PC-3 (cell line): ENCODE data around the gene CSNK2A2. TPM values are rescaled to one million over a fixed set of nuclear protein-coding genes. Genes with fewer than 3 reads are reported as not detected.

Experiments
- ATAC-seq: fragments of 200-7000 bp; cut with Tn5 transposase; 2 replicates; pipeline ENCODE4 v1.9.1; 2020; ENCODE audit warnings: mild to moderate bottlenecking, moderate library complexity
- BruUV-seq: library from RNA; stranded (reverse); fragments of 400-500 nt; replicated peaks from 2 replicates; lab custom pipeline; 2021; lab: Mats Ljungman, UMichigan
- CTCF ChIA-PET: fragments of 300-600 bp; sonication (Branson Sonifier 250); formaldehyde crosslinking; loops from one replicate; lab custom pipeline; 2022; ENCODE audit warnings: antibody characterized with exemption; lab: Charles Lee
- POLR2A ChIA-PET: fragments of 300-600 bp; sonication (Branson Sonifier 250); formaldehyde crosslinking; loops from one replicate; lab custom pipeline; 2022; ENCODE audit warnings: antibody characterized with exemption; ENCODE audit not compliant: unreplicated experiment; lab: Charles Lee
- DNase-seq: peaks from one replicate; pipeline ENCODE4 v3.0.0-alpha.2; 2015
- H2AFZ ChIP-seq: fragments of 300-600 bp; sonication (generic); 2 replicates; pipeline ENCODE4 v1.6.0; 2016; ENCODE audit warnings: antibody characterized with exemption, low read length
- H3F3A ChIP-seq: fragments of 300-600 bp; sonication (generic); one replicate; pipeline ENCODE4 v1.6.0; 2017; ENCODE audit warnings: antibody characterized with exemption, low read length, control low read depth, mild to moderate bottlenecking; ENCODE audit not compliant: unreplicated experiment
- H3K27ac ChIP-seq: fragments of 300-600 bp; sonication (generic); 2 replicates; pipeline ENCODE4 v1.5.1; 2016; ENCODE audit warnings: mild to moderate bottlenecking, low read length
- H3K27me3 ChIP-seq: fragments of 300-600 bp; sonication (generic); 2 replicates; pipeline ENCODE4 v1.6.1; 2016; ENCODE audit warnings: low read length, mixed read lengths
- H3K36me3 ChIP-seq: fragments of 300-600 bp; sonication (generic); 2 replicates; pipeline ENCODE4 v1.6.1; 2016; ENCODE audit warnings: low read depth, mixed run types, low read length, mixed read lengths
- H3K4me1 ChIP-seq: fragments of 300-600 bp; sonication (generic); 2 replicates; pipeline ENCODE4 v1.5.1; 2016; ENCODE audit warnings: low read length; ENCODE audit not compliant: insufficient read depth
- H3K4me2 ChIP-seq: fragments of 300-600 bp; sonication (generic); 2 replicates; pipeline ENCODE4 v1.6.0; 2016; ENCODE audit warnings: low read length
- H3K4me3 ChIP-seq: fragments of 300-600 bp; sonication (generic); 2 replicates; pipeline ENCODE4 v1.5.1; 2016; ENCODE audit warnings: mild to moderate bottlenecking, low read length, mixed read lengths
- H3K79me2 ChIP-seq: fragments of 300-600 bp; sonication (generic); 2 replicates; pipeline ENCODE4 v1.6.1; 2017; ENCODE audit warnings: low read length, mixed read lengths
- H3K9ac ChIP-seq: fragments of 300-600 bp; sonication (generic); 2 replicates; pipeline ENCODE4 v1.6.0; 2016; ENCODE audit warnings: mild to moderate bottlenecking, low read length
- H3K9me2 ChIP-seq: fragments of 300-600 bp; sonication (generic); replicated peaks from 2 replicates; pipeline ENCODE4 v1.6.1; 2016; ENCODE audit warnings: mixed run types, low read length, mixed read lengths
- H3K9me3 ChIP-seq: fragments of 300-600 bp; sonication (generic); 2 replicates; pipeline ENCODE4 v1.6.1; 2016; ENCODE audit warnings: low read length, mixed read lengths
- H4K20me1 ChIP-seq: fragments of 300-600 bp; sonication (generic); 2 replicates; pipeline ENCODE4 v1.6.1; 2016; ENCODE audit warnings: low read length, mixed read lengths
- EZH2 ChIP-seq: fragments of 300-600 bp; sonication (generic); IDR thresholded peaks from one replicate; pipeline ENCODE4 v1.6.1; 2017; ENCODE audit warnings: antibody characterized with exemption, mild to moderate bottlenecking, low read length; ENCODE audit not compliant: unreplicated experiment
- EZH2phosphoT487 ChIP-seq: fragments of 300-600 bp; sonication (generic); IDR thresholded peaks from 2 replicates; pipeline ENCODE4 v1.6.1; 2018; ENCODE audit warnings: mild to moderate bottlenecking, antibody characterized with exemption, low read length, borderline replicate concordance
- intact Hi-C: fragments of 100-400 bp; cut with micrococcal nuclease; formaldehyde crosslinking; loops from 2 replicates; pipeline ENCODE4 v1.9.0; 2023
- total RNA-seq: library from RNA; depleted of rRNA; stranded (reverse); fragments of >200 nt; gene quantifications from 2 replicates; pipeline ENCODE4 v1.2.3, GENCODE V29; 2014
- TF ChIP-seq, protein P1 (sequence below): fragments of 300-600 bp; sonication (generic); conservative IDR thresholded peaks from 2 replicates; pipeline ENCODE4 v1.5.1; 2017; ENCODE audit warnings: antibody characterized with exemption, low read depth, mild to moderate bottlenecking, low read length

The CSNK2A2 gene
- total RNA-seq, 1 experiment from 2014 or later: 14.2 TPM

- peaks cover 5% of the 10 kb centered on the region for H3K4me1 ChIP-seq
- H3K9me2 ChIP-seq: no peaks in the 10 kb centered on the region
- BruUV-seq: no TSS peak
- H3K79me2 ChIP-seq: peaks cover 48% of the 10 kb centered on the region
- ChIA-PET POLR2A (no interaction called here), CTCF (no interaction called here)
- no peak for DNase-seq
- H4K20me1 ChIP-seq: 0 out of 2 replicates have a peak, but pooled peaks cover 4% of the 10 kb centered on the region
- H3F3A ChIP-seq: no peaks in the 10 kb centered on the region
- no peaks in the 10 kb centered on the region for H3K27me3 ChIP-seq
- no peak overlapping the region for H3K4me2 ChIP-seq
- H3K9me3 ChIP-seq: no peaks in the 10 kb centered on the region
- no peak overlapping the region for H3K4me3 ChIP-seq
- H3K27ac ChIP-seq: no peak overlapping the region
- no peak for ATAC-seq
- H3K9ac ChIP-seq: no peak overlapping the region
- TF ChIP-seq EZH2phosphoT487: no peak
- TF ChIP-seq, protein P1, sequence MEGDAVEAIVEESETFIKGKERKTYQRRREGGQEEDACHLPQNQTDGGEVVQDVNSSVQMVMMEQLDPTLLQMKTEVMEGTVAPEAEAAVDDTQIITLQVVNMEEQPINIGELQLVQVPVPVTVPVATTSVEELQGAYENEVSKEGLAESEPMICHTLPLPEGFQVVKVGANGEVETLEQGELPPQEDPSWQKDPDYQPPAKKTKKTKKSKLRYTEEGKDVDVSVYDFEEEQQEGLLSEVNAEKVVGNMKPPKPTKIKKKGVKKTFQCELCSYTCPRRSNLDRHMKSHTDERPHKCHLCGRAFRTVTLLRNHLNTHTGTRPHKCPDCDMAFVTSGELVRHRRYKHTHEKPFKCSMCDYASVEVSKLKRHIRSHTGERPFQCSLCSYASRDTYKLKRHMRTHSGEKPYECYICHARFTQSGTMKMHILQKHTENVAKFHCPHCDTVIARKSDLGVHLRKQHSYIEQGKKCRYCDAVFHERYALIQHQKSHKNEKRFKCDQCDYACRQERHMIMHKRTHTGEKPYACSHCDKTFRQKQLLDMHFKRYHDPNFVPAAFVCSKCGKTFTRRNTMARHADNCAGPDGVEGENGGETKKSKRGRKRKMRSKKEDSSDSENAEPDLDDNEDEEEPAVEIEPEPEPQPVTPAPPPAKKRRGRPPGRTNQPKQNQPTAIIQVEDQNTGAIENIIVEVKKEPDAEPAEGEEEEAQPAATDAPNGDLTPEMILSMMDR: no peak
- no peak for TF ChIP-seq EZH2
- peaks cover 30% of the 10 kb centered on the region for H3K36me3 ChIP-seq
- H2AFZ ChIP-seq: no peak overlapping the region
- intact Hi-C loops: loop anchor here (5.0 kb wide), 1 partner anchor 68 kb away; the partner anchor contains the start of gene CFAP20
Measured at GRCh38 chr16:58195344-58195743, 2.6 kb downstream of the CSNK2A2 start.

- Histone ChIP-seq H2AFZ (no peak overlapping the region), H3K27me3 (no peaks in the 10 kb centered on the region), H3K4me1 (peaks cover 5% of the 10 kb centered on the region), H3K9ac (no peak overlapping the region), H3K4me3 (no peak overlapping the region), H3K4me2 (no peak overlapping the region), H3K79me2 (peaks cover 48% of the 10 kb centered on the region), H3K9me2 (no peaks in the 10 kb centered on the region), H3K36me3 (peaks cover 35% of the 10 kb centered on the region), H3F3A (no peaks in the 10 kb centered on the region), H3K9me3 (no peaks in the 10 kb centered on the region), H4K20me1 (0 out of 2 replicates have a peak, but pooled peaks cover 4% of the 10 kb centered on the region), H3K27ac (no peak overlapping the region)
- DNase-seq (no peak), ATAC-seq (no peak)
- ChIA-PET CTCF (interaction anchor here (0.6 kb wide), 1 partner anchor 73 kb away, joined by 3 read pairs; no protein-coding TSS in a partner anchor), POLR2A (no interaction called here)
- TF ChIP-seq, protein P1: no peak
- TF ChIP-seq EZH2 (no peak), EZH2phosphoT487 (no peak)
- BruUV-seq: no TSS peak
- intact Hi-C loops: loop anchor here (5.0 kb wide), 1 partner anchor 67 kb away; the partner anchor contains the start of gene CFAP20
Measured at GRCh38 chr16:58194790-58195189, 3.1 kb downstream of the CSNK2A2 start.

- H3K79me2 ChIP-seq: 0 out of 2 replicates have a peak, but pooled peaks cover 9% of the 10 kb centered on the region
- ChIA-PET POLR2A (no interaction called here), CTCF (no interaction called here)
- no peaks in the 10 kb centered on the region for H3K9me2 ChIP-seq
- no peaks in the 10 kb centered on the region for H3K9me3 ChIP-seq
- ATAC-seq (no peak), DNase-seq (no peak)
- H3K27ac ChIP-seq: no peak overlapping the region
- no peak overlapping the region for H3K4me3 ChIP-seq
- no peaks in the 10 kb centered on the region for H3K4me1 ChIP-seq
- no TSS peak for BruUV-seq
- intact Hi-C loops: no loop called here
- H2AFZ ChIP-seq: no peak overlapping the region
- no peak overlapping the region for H3K4me2 ChIP-seq
- H3K36me3 ChIP-seq: peaks cover 54% of the 10 kb centered on the region
- no peaks in the 10 kb centered on the region for H4K20me1 ChIP-seq
- no peaks in the 10 kb centered on the region for H3F3A ChIP-seq
- no peak overlapping the region for H3K9ac ChIP-seq
- TF ChIP-seq EZH2: no peak
- TF ChIP-seq, protein P1: no peak
- TF ChIP-seq EZH2phosphoT487: no peak
- H3K27me3 ChIP-seq: no peaks in the 10 kb centered on the region
Measured at GRCh38 chr16:58187665-58188421, 10.1 kb downstream of the CSNK2A2 start.
